HEK293 (cell line): ENCODE measurements around the gene CRYBB1.

Source experiments
- GLI2 ChIP-seq: fragments of 450-650 bp; formaldehyde crosslinking; IDR thresholded peaks from 2 replicates; pipeline ENCODE4; 2017; ENCODE audit warnings: missing biosample characterization, missing genetic modification characterization, low read depth, borderline replicate concordance
- ZBTB21 ChIP-seq: fragments of 450-650 bp; formaldehyde crosslinking; IDR thresholded peaks from 2 replicates; pipeline ENCODE4 v1.5.1; 2017; ENCODE audit warnings: missing biosample characterization, missing genetic modification characterization
- ZFP69B ChIP-seq: fragments of 450-650 bp; formaldehyde crosslinking; IDR thresholded peaks from 2 replicates; pipeline ENCODE4 v1.5.1; 2016; ENCODE audit warnings: missing biosample characterization, missing genetic modification characterization
- ZNF175 ChIP-seq: fragments of 450-650 bp; formaldehyde crosslinking; IDR thresholded peaks from 2 replicates; pipeline ENCODE4 v1.5.1; 2016; ENCODE audit warnings: missing biosample characterization, missing genetic modification characterization
- ZNF239 ChIP-seq: fragments of 450-650 bp; formaldehyde crosslinking; IDR thresholded peaks from 2 replicates; pipeline ENCODE4 v1.5.1; 2016; ENCODE audit warnings: missing biosample characterization, missing genetic modification characterization
- ZNF24 ChIP-seq: fragments of 450-650 bp; formaldehyde crosslinking; IDR thresholded peaks from 2 replicates; pipeline ENCODE4 v1.5.1; 2016; ENCODE audit warnings: missing biosample characterization, missing genetic modification characterization
- ZNF544 ChIP-seq: fragments of 450-650 bp; formaldehyde crosslinking; IDR thresholded peaks from 2 replicates; pipeline ENCODE4 v1.5.0; 2017; ENCODE audit warnings: missing biosample characterization, missing genetic modification characterization
- ZNF600 ChIP-seq: fragments of 450-650 bp; formaldehyde crosslinking; IDR thresholded peaks from 2 replicates; pipeline ENCODE4 v1.5.1; 2016; ENCODE audit warnings: missing biosample characterization, missing genetic modification characterization
- TF ChIP-seq, protein P1 (sequence below): fragments of 450-650 bp; formaldehyde crosslinking; IDR thresholded peaks from 2 replicates; pipeline ENCODE4 v1.5.1; 2016; ENCODE audit warnings: missing biosample characterization, missing genetic modification characterization, borderline replicate concordance
- TF ChIP-seq, protein P2 (sequence below): fragments of 450-650 bp; formaldehyde crosslinking; IDR thresholded peaks from 2 replicates; pipeline ENCODE4 v1.5.1; 2016; ENCODE audit warnings: missing biosample characterization, missing genetic modification characterization
- TF ChIP-seq, protein P3 (sequence below): fragments of 450-650 bp; formaldehyde crosslinking; IDR thresholded peaks from 2 replicates; pipeline ENCODE4 v1.5.1; 2016; ENCODE audit warnings: missing biosample characterization, missing genetic modification characterization

DNA sequence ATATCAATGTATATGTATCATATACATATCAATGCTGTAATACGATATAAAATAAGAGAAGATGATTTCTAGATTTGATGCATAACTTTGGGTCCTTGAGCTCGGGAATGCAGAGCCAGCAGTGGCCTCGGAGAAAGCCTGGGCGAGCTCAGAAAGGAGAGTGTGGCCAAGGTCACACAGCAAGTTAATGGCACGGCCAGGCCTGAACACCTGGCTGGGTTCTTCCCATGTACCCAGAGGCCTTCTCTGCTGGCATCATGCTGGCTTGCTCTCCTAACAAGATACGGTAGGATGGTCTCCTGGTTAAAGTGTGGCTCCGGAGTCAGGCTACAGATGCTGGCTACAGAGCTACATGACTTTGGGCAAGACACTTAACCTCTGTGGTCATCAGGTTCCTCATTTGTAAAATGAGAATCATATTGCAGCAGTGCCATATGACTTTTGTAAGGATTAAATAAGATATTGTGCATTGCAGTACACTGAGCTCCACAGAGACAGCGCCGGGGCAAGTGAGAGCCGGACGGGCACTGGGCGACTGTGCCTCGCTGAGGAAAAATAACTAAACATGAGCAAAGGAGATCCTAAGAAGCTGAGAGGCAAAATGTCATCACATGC, 57.8 kb downstream of the CRYBB1 start:
- TF ChIP-seq, protein P1, sequence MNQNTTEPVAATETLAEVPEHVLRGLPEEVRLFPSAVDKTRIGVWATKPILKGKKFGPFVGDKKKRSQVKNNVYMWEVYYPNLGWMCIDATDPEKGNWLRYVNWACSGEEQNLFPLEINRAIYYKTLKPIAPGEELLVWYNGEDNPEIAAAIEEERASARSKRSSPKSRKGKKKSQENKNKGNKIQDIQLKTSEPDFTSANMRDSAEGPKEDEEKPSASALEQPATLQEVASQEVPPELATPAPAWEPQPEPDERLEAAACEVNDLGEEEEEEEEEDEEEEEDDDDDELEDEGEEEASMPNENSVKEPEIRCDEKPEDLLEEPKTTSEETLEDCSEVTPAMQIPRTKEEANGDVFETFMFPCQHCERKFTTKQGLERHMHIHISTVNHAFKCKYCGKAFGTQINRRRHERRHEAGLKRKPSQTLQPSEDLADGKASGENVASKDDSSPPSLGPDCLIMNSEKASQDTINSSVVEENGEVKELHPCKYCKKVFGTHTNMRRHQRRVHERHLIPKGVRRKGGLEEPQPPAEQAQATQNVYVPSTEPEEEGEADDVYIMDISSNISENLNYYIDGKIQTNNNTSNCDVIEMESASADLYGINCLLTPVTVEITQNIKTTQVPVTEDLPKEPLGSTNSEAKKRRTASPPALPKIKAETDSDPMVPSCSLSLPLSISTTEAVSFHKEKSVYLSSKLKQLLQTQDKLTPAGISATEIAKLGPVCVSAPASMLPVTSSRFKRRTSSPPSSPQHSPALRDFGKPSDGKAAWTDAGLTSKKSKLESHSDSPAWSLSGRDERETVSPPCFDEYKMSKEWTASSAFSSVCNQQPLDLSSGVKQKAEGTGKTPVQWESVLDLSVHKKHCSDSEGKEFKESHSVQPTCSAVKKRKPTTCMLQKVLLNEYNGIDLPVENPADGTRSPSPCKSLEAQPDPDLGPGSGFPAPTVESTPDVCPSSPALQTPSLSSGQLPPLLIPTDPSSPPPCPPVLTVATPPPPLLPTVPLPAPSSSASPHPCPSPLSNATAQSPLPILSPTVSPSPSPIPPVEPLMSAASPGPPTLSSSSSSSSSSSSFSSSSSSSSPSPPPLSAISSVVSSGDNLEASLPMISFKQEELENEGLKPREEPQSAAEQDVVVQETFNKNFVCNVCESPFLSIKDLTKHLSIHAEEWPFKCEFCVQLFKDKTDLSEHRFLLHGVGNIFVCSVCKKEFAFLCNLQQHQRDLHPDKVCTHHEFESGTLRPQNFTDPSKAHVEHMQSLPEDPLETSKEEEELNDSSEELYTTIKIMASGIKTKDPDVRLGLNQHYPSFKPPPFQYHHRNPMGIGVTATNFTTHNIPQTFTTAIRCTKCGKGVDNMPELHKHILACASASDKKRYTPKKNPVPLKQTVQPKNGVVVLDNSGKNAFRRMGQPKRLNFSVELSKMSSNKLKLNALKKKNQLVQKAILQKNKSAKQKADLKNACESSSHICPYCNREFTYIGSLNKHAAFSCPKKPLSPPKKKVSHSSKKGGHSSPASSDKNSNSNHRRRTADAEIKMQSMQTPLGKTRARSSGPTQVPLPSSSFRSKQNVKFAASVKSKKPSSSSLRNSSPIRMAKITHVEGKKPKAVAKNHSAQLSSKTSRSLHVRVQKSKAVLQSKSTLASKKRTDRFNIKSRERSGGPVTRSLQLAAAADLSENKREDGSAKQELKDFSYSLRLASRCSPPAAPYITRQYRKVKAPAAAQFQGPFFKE (tag by site-specific recombination) = no peak
- no peak for TF ChIP-seq GLI2 (tag by site-specific recombination)
- TF ChIP-seq, protein P2, sequence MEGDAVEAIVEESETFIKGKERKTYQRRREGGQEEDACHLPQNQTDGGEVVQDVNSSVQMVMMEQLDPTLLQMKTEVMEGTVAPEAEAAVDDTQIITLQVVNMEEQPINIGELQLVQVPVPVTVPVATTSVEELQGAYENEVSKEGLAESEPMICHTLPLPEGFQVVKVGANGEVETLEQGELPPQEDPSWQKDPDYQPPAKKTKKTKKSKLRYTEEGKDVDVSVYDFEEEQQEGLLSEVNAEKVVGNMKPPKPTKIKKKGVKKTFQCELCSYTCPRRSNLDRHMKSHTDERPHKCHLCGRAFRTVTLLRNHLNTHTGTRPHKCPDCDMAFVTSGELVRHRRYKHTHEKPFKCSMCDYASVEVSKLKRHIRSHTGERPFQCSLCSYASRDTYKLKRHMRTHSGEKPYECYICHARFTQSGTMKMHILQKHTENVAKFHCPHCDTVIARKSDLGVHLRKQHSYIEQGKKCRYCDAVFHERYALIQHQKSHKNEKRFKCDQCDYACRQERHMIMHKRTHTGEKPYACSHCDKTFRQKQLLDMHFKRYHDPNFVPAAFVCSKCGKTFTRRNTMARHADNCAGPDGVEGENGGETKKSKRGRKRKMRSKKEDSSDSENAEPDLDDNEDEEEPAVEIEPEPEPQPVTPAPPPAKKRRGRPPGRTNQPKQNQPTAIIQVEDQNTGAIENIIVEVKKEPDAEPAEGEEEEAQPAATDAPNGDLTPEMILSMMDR = no peak
- no peak for TF ChIP-seq ZNF175 (tag by site-specific recombination)
- TF ChIP-seq ZNF239 = no peak
- TF ChIP-seq ZNF600 (tag by site-specific recombination) = no peak
- TF ChIP-seq, protein P3, sequence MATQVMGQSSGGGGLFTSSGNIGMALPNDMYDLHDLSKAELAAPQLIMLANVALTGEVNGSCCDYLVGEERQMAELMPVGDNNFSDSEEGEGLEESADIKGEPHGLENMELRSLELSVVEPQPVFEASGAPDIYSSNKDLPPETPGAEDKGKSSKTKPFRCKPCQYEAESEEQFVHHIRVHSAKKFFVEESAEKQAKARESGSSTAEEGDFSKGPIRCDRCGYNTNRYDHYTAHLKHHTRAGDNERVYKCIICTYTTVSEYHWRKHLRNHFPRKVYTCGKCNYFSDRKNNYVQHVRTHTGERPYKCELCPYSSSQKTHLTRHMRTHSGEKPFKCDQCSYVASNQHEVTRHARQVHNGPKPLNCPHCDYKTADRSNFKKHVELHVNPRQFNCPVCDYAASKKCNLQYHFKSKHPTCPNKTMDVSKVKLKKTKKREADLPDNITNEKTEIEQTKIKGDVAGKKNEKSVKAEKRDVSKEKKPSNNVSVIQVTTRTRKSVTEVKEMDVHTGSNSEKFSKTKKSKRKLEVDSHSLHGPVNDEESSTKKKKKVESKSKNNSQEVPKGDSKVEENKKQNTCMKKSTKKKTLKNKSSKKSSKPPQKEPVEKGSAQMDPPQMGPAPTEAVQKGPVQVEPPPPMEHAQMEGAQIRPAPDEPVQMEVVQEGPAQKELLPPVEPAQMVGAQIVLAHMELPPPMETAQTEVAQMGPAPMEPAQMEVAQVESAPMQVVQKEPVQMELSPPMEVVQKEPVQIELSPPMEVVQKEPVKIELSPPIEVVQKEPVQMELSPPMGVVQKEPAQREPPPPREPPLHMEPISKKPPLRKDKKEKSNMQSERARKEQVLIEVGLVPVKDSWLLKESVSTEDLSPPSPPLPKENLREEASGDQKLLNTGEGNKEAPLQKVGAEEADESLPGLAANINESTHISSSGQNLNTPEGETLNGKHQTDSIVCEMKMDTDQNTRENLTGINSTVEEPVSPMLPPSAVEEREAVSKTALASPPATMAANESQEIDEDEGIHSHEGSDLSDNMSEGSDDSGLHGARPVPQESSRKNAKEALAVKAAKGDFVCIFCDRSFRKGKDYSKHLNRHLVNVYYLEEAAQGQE (tag by site-specific recombination) = no peak
- TF ChIP-seq ZNF24 = no peak
- no peak for TF ChIP-seq ZNF544 (tag by site-specific recombination)
- no peak for TF ChIP-seq ZBTB21 (tag by site-specific recombination)
- TF ChIP-seq ZFP69B (tag by site-specific recombination) = no peak
